GM15510 (cell line): ENCODE results near the gene FBXL4.

Source experiments
- POLR2A ChIP-seq: IDR thresholded peaks from 3 replicates; pipeline ENCODE4 v1.6.1; 2011; ENCODE audit warnings: borderline replicate concordance; ENCODE audit not compliant: insufficient read length; ENCODE audit errors: extremely low read depth

Gene FBXL4

GRCh38 chr6:98958776-98959175 lies 11.0 kb upstream of the FBXL4 start:
- TF ChIP-seq POLR2A, result no peak

GRCh38 chr6:98957450-98957849 lies 9.7 kb upstream of the FBXL4 start:
- TF ChIP-seq POLR2A, result no peak

- TF ChIP-seq POLR2A, result no peak
These were observed 1.8 kb upstream of the FBXL4 start for GRCh38 chr6:98949589-98949988.

GRCh38 chr6:98946879-98947410 lies 801 bp downstream of the FBXL4 start:
- TF ChIP-seq POLR2A, result no peak

- no peak for TF ChIP-seq POLR2A
These were observed 1.4 kb downstream of the FBXL4 start for GRCh38 chr6:98946266-98946878.

GRCh38 chr6:98945311-98946115 lies 2.2 kb downstream of the FBXL4 start:
- no peak for TF ChIP-seq POLR2A

GRCh38 chr6:98944598-98945081 lies 3.1 kb downstream of the FBXL4 start:
- no peak for TF ChIP-seq POLR2A

- TF ChIP-seq POLR2A, result no peak
These were observed 3.6 kb downstream of the FBXL4 start for GRCh38 chr6:98944168-98944567.

- no peak for TF ChIP-seq POLR2A
These were observed 5.4 kb downstream of the FBXL4 start for GRCh38 chr6:98942263-98942803.

GRCh38 chr6:98941319-98941718 lies 6.4 kb downstream of the FBXL4 start:
- TF ChIP-seq POLR2A, result no peak

- TF ChIP-seq POLR2A, result no peak
These were observed 10.4 kb downstream of the FBXL4 start for GRCh38 chr6:98937351-98937750.

- TF ChIP-seq POLR2A, result no peak
These were observed 15.4 kb downstream of the FBXL4 start for GRCh38 chr6:98932381-98932780.

- TF ChIP-seq POLR2A, result no peak
These were observed 16.1 kb downstream of the FBXL4 start for GRCh38 chr6:98931696-98932095.

GRCh38 chr6:98929498-98930060 lies 18.2 kb downstream of the FBXL4 start:
- no peak for TF ChIP-seq POLR2A

- TF ChIP-seq POLR2A, result no peak
These were observed 19.1 kb downstream of the FBXL4 start for GRCh38 chr6:98928688-98929087.
